ENCODE results near the gene LNP1.

DNA sequence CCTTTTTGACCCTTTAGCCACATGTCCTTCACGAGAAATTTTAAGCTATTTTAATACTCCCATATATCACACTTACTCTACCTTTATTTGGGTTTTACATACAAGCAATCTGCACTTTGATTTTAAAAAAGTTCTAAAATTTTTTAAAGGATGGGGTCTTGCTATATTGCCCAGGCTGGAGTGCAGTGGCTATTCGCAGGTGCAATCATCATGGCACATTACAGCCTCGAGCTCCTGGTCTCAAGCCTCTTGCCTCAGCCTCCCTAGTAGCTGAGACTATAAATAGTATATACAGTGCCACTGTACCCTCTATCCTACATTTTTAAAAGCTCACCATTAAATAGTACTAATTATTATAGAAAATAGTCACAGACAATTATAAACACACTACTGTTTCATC lies 36.9 kb upstream of the LNP1 start:
- TF ChIP-seq, protein P1, sequence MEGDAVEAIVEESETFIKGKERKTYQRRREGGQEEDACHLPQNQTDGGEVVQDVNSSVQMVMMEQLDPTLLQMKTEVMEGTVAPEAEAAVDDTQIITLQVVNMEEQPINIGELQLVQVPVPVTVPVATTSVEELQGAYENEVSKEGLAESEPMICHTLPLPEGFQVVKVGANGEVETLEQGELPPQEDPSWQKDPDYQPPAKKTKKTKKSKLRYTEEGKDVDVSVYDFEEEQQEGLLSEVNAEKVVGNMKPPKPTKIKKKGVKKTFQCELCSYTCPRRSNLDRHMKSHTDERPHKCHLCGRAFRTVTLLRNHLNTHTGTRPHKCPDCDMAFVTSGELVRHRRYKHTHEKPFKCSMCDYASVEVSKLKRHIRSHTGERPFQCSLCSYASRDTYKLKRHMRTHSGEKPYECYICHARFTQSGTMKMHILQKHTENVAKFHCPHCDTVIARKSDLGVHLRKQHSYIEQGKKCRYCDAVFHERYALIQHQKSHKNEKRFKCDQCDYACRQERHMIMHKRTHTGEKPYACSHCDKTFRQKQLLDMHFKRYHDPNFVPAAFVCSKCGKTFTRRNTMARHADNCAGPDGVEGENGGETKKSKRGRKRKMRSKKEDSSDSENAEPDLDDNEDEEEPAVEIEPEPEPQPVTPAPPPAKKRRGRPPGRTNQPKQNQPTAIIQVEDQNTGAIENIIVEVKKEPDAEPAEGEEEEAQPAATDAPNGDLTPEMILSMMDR (IDR thresholded peaks at IDR 0.05; ENCODE audit: insufficient read depth, low read depth, low read length): no peak
- no peak for TF ChIP-seq EZH2 (IDR thresholded peaks at IDR 0.05; ENCODE audit: insufficient read depth, low read length)

Measured in astrocyte (in vitro differentiated cells and primary cell).